D341Med (cell line): ENCODE results near the gene MRPS35.
"Not testable (repeated sequence)": the region's sequence is repeated elsewhere in the genome, so short reads cannot be mapped to it uniquely, and the experiment has no call there.

Experiments
- DNase-seq: peaks from one replicate; pipeline ENCODE4 v3.0.0; 2012; ENCODE audit warnings: low spot score

MRPS35 gene

GRCh38 chr12:27709212-27709931, 1.3 kb upstream of the MRPS35 start:
- no peak for DNase-seq

GRCh38 chr12:27709932-27710591, 570 bp upstream of the MRPS35 start:
- DNase-seq: no peak

- no peak for DNase-seq
Observed at GRCh38 chr12:27711317-27711682, 668 bp downstream of the MRPS35 start.

DNA sequence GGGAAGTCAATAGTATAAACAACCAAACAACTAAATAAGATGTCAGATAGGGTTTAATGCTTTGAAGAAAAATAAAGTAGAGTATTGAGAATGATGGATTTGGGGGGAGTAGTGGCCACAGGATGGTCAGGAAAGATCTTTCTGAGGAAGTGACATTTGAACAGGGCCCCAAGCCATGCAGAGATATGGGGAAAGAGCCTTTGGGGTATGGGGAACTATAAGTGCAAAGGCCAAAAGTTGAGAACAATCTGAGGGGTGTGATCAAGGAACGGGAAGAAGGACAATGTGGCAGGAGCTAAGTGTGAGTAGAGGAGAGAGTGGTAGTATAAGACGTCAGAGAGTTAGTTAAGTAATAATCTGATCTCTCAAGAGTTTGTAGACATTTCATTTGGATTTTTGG, 1.3 kb downstream of the MRPS35 start:
- no peak for DNase-seq

GRCh38 chr12:27723212-27723611, 12.6 kb downstream of the MRPS35 start:
- no peak for DNase-seq

GRCh38 chr12:27730097-27730588, 19.5 kb downstream of the MRPS35 start:
- DNase-seq: no peak

DNA sequence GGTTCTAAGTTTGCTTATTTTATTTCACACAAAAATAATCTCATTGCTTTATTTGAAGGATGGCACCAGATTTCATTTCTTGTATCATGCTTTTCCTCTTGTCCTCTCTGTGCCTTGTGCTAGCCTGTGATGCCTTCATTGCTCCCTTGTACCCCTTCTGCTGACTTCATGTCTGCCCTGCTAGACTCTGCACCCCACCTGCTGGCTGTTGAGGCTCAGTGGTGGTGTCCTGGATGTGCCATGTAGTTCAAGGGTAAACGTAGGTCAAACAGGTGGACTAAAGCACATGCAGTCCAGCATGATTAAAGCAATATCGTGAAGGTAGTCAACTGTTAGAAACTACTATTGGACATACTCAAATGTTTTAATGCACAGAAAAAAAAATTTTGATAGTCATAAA, 21.6 kb downstream of the MRPS35 start:
- peak; percentile 48 for DNase-seq

DNA sequence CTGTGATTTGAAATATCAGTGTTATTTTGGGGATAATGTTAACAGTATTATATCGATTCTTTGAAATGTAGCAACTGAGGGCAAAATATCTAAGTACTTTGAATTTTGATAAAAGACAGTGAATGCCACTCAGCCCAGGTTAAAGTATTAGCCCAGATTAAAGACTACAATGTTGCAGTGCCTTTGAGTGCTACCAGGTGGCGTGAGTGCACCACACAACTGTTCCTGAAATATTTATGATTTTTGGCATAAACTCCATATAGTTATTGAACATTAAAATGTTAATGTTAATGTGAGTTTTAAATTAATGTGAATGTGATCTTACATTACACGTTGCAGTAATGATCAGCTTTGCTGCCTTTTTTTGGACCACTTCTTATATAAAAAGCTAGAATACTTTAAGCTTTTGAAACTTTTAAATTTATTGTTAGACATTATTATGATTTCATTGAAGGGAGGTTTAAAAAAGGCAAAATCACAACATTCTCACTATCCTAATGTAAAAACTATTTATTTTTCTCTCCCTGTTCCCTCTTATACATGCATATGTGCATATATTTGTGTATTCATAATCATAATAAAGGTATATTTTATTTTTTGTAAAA, 22.5 kb downstream of the MRPS35 start:
- peak; percentile 59 for DNase-seq

DNA sequence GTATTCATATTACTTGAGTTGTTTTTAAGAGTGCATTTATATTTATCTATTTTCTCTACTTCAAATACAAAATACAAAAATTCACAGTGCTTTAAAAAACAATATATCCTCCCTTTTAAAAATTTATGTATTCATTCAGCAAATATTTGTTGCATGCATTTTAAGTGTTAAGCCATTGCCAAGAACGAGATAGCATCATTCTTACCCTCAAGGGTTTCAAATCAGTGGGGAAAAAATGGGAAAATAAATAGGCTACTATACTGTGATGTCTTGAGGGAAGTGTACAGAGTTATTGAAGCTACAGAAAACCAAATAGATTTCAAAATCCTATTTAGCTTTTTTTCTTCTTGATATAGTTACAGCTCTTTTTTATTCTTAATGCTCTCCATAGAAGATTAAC, 23.2 kb downstream of the MRPS35 start:
- DNase-seq: no peak

GRCh38 chr12:27734321-27734720, 23.7 kb downstream of the MRPS35 start:
- not testable (repeated sequence) for DNase-seq

- DNase-seq: no peak
Observed at GRCh38 chr12:27743601-27744000, 33.0 kb downstream of the MRPS35 start.

DNA sequence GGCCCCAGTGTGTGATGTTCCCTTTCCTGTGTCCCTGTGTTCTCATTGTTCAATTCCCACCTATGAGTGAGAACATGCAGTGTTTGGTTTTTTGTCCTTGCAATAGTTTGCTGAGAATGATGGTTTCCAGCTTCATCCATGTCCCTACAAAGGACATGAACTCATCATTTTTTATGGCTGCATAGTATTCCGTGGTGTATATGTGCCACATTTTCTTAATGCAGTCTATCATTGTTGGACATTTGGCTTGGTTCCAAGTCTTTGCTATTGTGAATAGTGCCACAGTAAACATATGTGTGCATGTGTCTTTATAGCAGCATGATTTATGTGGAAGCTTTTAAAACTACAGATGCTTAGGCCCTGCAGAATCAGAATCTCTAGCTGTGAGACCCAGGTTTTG, 35.1 kb downstream of the MRPS35 start:
- not testable (repeated sequence) for DNase-seq

DNA sequence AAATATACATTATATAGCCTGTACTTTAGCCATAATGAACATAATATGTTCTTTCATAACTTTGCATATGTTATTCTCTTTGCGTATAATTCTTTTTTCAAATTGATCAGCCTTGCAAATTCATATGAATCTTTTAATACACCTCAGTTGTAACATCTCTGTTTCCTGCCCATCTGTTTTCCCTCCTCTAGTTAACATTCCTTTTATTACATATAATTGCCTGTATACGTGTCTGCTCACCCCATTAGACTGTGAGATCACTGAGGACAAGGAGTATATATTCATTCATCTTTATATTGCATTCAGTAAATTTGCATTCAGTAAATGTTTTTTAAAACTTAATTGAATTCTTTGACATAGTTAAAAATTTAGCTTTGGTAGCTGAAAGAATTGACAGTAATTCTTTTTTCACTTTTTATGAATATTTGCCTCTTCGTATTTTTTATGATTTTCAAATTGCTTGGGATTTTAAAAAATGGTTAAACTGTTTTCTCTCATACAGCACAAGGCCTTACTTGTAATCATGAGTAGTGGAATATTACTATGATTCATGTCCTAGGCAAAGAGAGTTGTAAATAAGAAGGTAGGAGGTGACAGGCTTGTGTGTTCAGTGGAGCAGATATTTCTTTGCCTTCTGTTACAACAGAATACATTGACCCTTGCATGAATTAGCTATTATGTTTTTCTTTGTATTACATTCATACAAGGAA, 36.6 kb downstream of the MRPS35 start:
- DNase-seq: no peak

- no peak for DNase-seq
Observed at GRCh38 chr12:27751386-27752047, 40.9 kb downstream of the MRPS35 start.

DNA sequence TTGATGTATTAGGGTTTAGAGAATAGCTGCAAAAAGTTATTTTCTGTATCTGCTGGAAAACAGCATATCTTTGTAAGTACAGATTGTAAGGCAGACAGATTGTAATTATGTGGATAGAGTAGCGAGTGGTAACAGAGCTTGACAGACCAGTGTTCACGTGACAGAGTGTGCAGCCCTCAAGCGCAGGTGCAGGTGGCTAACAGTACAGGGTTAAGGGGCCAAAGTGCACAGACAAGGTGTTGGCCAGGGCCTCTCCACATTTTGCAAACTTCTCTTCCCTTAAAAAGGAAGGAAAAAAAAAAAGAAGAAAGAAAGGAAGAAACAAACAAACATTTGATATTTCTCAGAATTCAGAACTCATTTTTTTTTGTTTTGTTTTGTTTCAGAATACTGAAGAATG, 44.2 kb downstream of the MRPS35 start:
- DNase-seq: no peak

DNA sequence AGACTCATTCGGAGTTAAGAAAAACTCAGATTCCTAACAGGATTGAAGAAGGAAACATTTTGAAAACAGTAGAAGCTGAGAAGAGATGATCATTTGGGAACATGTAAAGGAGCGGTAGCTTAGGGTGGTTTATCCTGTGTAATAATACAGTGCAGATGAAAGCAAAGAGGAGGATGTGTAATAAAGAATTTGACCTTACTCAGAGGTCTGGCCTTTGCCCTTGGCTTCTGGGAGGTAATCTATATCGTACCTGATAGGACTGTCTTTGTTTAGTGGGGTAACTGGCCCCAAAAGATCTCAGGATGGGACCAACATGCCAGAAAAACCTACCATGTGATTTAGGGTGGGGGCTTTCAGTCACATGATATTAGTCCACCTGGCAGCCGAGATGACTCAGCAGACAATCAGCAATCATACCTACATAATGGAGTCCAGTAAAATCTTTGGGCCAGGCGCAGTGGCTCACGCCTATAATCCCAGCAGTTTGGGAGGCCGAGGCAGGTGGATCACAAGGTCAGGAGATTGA, 46.1 kb downstream of the MRPS35 start:
- no peak for DNase-seq

DNA sequence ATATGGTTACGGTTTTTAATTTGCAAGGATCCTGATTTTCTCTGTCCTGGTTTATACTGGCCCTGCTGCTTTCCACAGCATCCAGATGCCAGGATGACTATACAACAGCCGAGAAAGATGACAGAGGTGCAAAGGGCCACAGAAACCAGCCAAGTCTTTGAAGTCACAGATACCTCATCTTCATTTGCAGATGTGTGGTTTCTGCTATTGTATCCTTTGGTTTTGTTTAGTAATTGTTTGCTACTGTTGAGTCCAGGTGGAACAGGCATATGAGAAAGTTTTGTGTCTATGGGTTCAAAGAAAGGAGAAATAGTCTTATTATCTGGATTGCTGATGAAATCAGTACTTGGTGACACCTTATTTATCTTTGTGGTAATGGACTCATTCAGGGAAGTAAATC, 52.1 kb downstream of the MRPS35 start:
- DNase-seq: no peak

DNA sequence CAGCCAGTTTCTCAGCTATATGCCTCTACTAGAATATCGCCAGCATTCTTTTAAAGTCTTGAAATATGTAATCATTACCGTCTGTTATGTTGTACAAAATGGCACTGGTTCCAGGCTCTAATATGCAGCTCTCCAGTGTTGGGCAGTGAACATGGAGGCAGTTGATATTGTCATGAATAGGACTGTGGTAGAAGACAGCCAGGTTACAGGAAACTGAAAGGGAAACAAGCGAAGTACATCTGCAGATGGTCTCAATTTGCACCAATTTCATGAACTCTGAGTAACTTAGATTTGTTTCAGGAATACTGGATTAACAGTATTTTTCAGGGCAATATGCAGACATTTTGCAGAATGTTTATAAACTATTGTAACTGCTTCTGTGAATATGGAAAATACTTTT, 56.0 kb downstream of the MRPS35 start:
- DNase-seq: no peak

DNA sequence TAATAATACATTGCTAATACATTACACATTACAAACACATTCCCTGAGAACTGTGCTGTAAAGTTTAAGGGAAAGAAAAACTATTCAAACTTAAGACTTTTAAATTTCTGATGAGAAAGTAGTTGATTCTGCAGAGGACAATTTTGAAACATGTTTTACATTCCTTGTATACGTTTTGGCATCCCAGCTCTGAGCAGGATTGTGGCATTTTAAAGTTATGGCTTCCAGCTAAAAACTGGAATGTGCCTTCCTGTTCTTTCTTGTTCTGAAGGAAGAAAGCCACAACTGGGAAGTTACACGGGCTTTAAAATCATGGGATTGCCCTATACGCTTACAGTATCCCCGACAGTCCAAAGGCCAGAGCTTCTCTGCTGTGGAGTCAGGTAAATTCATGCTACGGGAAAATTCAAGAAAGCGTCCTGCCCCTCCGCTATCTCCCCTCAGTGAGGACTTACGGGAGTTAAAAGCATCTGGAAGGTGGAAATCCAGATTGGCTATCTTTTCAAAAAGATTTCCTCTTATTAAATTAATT, 58.6 kb downstream of the MRPS35 start:
- DNase-seq: no peak

- no peak for DNase-seq
Observed at GRCh38 chr12:27771481-27772327, 61.1 kb downstream of the MRPS35 start.
